GM12878 (cell line): Measurements from ENCODE around the gene ADAD1. TPM values are rescaled to one million over a fixed set of nuclear protein-coding genes. Genes with fewer than 3 reads are reported as not detected.

Experiments used
- CBX5 ChIP-seq: sonication (generic); IDR thresholded peaks from 2 replicates; pipeline ENCODE4 v1.6.1; 2016; ENCODE audit warnings: low read depth, moderate library complexity, mild to moderate bottlenecking, inconsistent platforms
- GABPA ChIP-seq: IDR thresholded peaks from 2 replicates; pipeline ENCODE4 v1.6.1; 2014; ENCODE audit warnings: antibody characterized with exemption, low read depth, mild to moderate bottlenecking, inconsistent platforms
- IRF4 ChIP-seq: IDR thresholded peaks from 2 replicates; pipeline ENCODE4 v1.6.1; 2011; ENCODE audit warnings: low read depth, low read length
- MTA3 ChIP-seq: IDR thresholded peaks from 2 replicates; pipeline ENCODE4 v1.6.1; 2012; ENCODE audit warnings: low read length, inconsistent platforms, borderline replicate concordance
- NFYA ChIP-seq: IDR thresholded peaks from 2 replicates; pipeline ENCODE4 v1.6.1; 2011; ENCODE audit warnings: low read depth, mild to moderate bottlenecking, low read length, improper control_type of control experiment, borderline replicate concordance
- NR2C2 ChIP-seq: IDR thresholded peaks from 2 replicates; pipeline ENCODE4 v1.6.1; 2011; ENCODE audit warnings: borderline replicate concordance, low read depth; ENCODE audit not compliant: control insufficient read depth, insufficient read length
- POLR2A ChIP-seq: IDR thresholded peaks from 2 replicates; pipeline ENCODE4 v1.6.1; 2011; ENCODE audit warnings: low read depth, mild to moderate bottlenecking, low read length
- RCOR1 ChIP-seq: conservative IDR thresholded peaks from 2 replicates; pipeline ENCODE4 v1.6.1; 2012; ENCODE audit warnings: low read depth, low read length, improper control_type of control experiment
- TCF12 ChIP-seq: IDR thresholded peaks from 2 replicates; pipeline ENCODE4 v1.6.1; 2011; ENCODE audit warnings: low read depth, mild to moderate bottlenecking, low read length
- ZBTB11 ChIP-seq: fragments of 450-650 bp; formaldehyde crosslinking; IDR thresholded peaks from 2 replicates; pipeline ENCODE4 v1.5.0; 2022; ENCODE audit warnings: mild to moderate bottlenecking, missing genetic modification characterization
- ZNF207 ChIP-seq: fragments of 450-650 bp; IDR thresholded peaks from 2 replicates; pipeline ENCODE4 v1.6.1; 2014; ENCODE audit warnings: antibody characterized with exemption, mild to moderate bottlenecking, borderline replicate concordance
- ZNF217 ChIP-seq: fragments of 450-650 bp; IDR thresholded peaks from 2 replicates; pipeline ENCODE4 v1.6.1; 2017; ENCODE audit warnings: antibody characterized with exemption, mild to moderate bottlenecking
- polyA plus RNA-seq, 11 experiments: library from polyadenylated mRNA; depleted of rRNA in 4 of 11; unstranded in 6 of 11; stranded (reverse) in 5 of 11; fragments of >200 nt; fragmentation: Nextera tagmentation in 4 of 11; fragmentation: Illumina TruSeq in 1 of 11; extraction: Ambion mirVana in 4 of 11; extraction: Trizol in 1 of 11; gene quantifications; 1 replicate in 1 of 11; 2 replicates in 10 of 11; pipeline versions ENCODE4 v1.2.1 to v1.2.3, GENCODE V29; 2011 to 2016; ENCODE audit warnings: inconsistent platforms in 2 of 11, missing spikeins in 2 of 11, low read depth in 1 of 11
- total RNA-seq, 4 experiments: library from RNA; depleted of rRNA in 3 of 4; stranded (reverse); fragments of >200 nt in 3 of 4; fragmentation: Illumina TruSeq in 1 of 4; extraction: Trizol in 1 of 4; gene quantifications; 2 replicates each; pipeline versions ENCODE4 v1.2.1 to v1.2.3, GENCODE V29; 2013 to 2021

ADAD1 gene
- total and polyA plus RNA-seq, 10 of the 15 experiments (the other 5 are each of a cell fraction or from before 2014, with no cell fraction given), result not detected

GRCh38 chr4:122456231-122457116 is 77.7 kb downstream of the ADAD1 start, which contains the start of gene IL2 (continued):
- TF ChIP-seq GABPA (no peak), TCF12 (no peak), ZBTB11 (no peak), MTA3 (no peak), ZNF207 (no peak), NFYA (no peak), RCOR1 (no peak), POLR2A (no peak), ZNF217 (no peak), IRF4 (no peak), NR2C2 (no peak), CBX5 (no peak)
